ENCODE measurements around the gene UGP2. TPM values are rescaled to one million over a fixed set of nuclear protein-coding genes. Genes with fewer than 3 reads are reported as not detected.

Gene UGP2
- polyA plus RNA-seq, 3 donors, result 22.3 to 71.8 (median 49.9) TPM

DNA sequence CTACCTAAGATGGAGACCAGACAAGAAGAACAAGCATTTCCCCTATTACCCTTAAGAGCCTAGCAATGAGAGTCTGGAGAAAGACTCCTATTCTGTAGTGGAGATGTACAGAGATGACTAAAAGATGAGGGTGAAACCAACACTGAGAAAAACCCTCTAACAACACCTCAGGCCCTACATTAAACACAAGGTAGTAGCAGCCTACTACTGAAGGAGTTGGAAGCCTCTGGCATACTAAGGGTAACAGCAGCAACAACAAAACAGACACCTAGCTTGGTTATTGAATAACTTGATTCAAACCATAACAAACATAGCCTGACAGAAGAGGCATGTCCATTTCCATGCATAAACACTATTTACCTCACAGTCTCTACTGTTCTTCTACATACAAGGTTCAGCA is 60.5 kb downstream of the UGP2 start:
- Histone ChIP-seq H3K9me3 (replicated peaks in 1 of 2; ENCODE audit: control insufficient read depth in 1 of 2, insufficient read depth in 1 of 2, low read length in 2 of 2) (peaks cover 12 to 23% of the 10 kb centered on the region in 2 donors), H4K20me1 (ENCODE audit: insufficient read depth, low read length) (no peaks in the 10 kb centered on the region), H3K27me3 (ENCODE audit: control insufficient read depth in 2 of 2, insufficient read depth in 2 of 2, low read length in 2 of 2) (no peaks in the 10 kb centered on the region), H3K4me3 (replicated peaks in 1 of 3; ENCODE audit: low read depth in 2 of 3, low read length in 3 of 3) (no peak overlapping the region), H3K4me2 (replicated peaks; ENCODE audit: extremely low read depth, low read length, poor library complexity, severe bottlenecking) (no peak overlapping the region), H2AFZ (ENCODE audit: insufficient read depth, low read depth, low read length, poor library complexity, severe bottlenecking) (no peak overlapping the region), H3K27ac (ENCODE audit: low read depth in 1 of 2, low read length in 2 of 2) (no peak overlapping the region), H3K9ac (ENCODE audit: insufficient read depth, low read length, poor library complexity, severe bottlenecking) (no peak overlapping the region), H3K4me1 (ENCODE audit: control insufficient read depth in 1 of 2, insufficient read depth in 2 of 2, low read length in 2 of 2) (no peaks in the 10 kb centered on the region), H3K79me2 (ENCODE audit: insufficient read depth, low read length) (no peaks in the 10 kb centered on the region), H3K36me3 (replicated peaks in 1 of 2; ENCODE audit: control insufficient read depth in 1 of 2, insufficient read depth in 2 of 2, low read length in 2 of 2) (peaks cover 56 to 95% of the 10 kb centered on the region in 2 donors)
- TF ChIP-seq, protein P1, sequence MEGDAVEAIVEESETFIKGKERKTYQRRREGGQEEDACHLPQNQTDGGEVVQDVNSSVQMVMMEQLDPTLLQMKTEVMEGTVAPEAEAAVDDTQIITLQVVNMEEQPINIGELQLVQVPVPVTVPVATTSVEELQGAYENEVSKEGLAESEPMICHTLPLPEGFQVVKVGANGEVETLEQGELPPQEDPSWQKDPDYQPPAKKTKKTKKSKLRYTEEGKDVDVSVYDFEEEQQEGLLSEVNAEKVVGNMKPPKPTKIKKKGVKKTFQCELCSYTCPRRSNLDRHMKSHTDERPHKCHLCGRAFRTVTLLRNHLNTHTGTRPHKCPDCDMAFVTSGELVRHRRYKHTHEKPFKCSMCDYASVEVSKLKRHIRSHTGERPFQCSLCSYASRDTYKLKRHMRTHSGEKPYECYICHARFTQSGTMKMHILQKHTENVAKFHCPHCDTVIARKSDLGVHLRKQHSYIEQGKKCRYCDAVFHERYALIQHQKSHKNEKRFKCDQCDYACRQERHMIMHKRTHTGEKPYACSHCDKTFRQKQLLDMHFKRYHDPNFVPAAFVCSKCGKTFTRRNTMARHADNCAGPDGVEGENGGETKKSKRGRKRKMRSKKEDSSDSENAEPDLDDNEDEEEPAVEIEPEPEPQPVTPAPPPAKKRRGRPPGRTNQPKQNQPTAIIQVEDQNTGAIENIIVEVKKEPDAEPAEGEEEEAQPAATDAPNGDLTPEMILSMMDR (IDR thresholded peaks at IDR 0.05), result no peak
- Mint-ChIP-seq H3K27me3 (ENCODE audit: low read depth in 3 of 3) (no peaks in the 10 kb centered on the region), H3K4me3 (no peak overlapping the region), H3K4me1 (no peaks in the 10 kb centered on the region), H3K27ac (peak overlapping the region in 2 of 7 donors; percentile 19 to 50), H3K9me3 (peaks cover 12 to 37% (median 26%) of the 10 kb centered on the region in 7 donors), H3K36me3 (peaks cover 72 to 93% of the 10 kb centered on the region in 2 donors)
- intact Hi-C loops (cut with micrococcal nuclease), result no loop called here
- no peak for DNase-seq

DNA sequence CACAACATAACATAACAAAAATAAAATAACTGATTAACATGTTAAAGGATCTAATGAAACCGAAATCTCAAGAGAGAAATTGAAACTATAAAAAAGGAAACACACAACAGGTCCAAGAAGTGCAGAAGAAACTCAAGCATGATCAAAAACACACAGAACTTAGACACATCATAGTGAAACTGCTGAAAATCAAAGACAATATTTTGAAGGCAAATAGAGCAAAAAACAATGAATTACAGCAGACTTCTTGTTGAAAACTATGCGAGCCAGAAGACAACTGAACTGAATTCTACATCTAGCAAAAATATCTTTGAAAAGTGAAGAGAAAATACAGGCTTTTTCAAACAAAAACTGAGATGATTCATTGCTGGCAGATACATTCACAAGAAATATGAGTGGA is 61.3 kb downstream of the UGP2 start:
- Histone ChIP-seq H3K4me3 (replicated peaks in 1 of 3; ENCODE audit: low read depth in 2 of 3, low read length in 3 of 3) (no peak overlapping the region), H4K20me1 (ENCODE audit: insufficient read depth, low read length) (no peaks in the 10 kb centered on the region), H3K9ac (ENCODE audit: insufficient read depth, low read length, poor library complexity, severe bottlenecking) (no peak overlapping the region), H3K79me2 (ENCODE audit: insufficient read depth, low read length) (no peaks in the 10 kb centered on the region), H3K36me3 (replicated peaks in 1 of 2; ENCODE audit: control insufficient read depth in 1 of 2, insufficient read depth in 2 of 2, low read length in 2 of 2) (peaks cover 53 to 95% of the 10 kb centered on the region in 2 donors), H3K4me1 (ENCODE audit: control insufficient read depth in 1 of 2, insufficient read depth in 2 of 2, low read length in 2 of 2) (no peaks in the 10 kb centered on the region), H3K27me3 (ENCODE audit: control insufficient read depth in 2 of 2, insufficient read depth in 2 of 2, low read length in 2 of 2) (no peaks in the 10 kb centered on the region), H3K4me2 (replicated peaks; ENCODE audit: extremely low read depth, low read length, poor library complexity, severe bottlenecking) (no peak overlapping the region), H3K9me3 (replicated peaks in 1 of 2; ENCODE audit: control insufficient read depth in 1 of 2, insufficient read depth in 1 of 2, low read length in 2 of 2) (peaks cover 12 to 23% of the 10 kb centered on the region in 2 donors), H2AFZ (ENCODE audit: insufficient read depth, low read depth, low read length, poor library complexity, severe bottlenecking) (no peak overlapping the region), H3K27ac (ENCODE audit: low read depth in 1 of 2, low read length in 2 of 2) (no peak overlapping the region)
- WGBS (ENCODE audit: insufficient coverage), result no CpG with 5 or more reads among the region's 2 CpGs
- no peak for DNase-seq
- Mint-ChIP-seq H3K36me3 (peaks cover 74 to 95% of the 10 kb centered on the region in 2 donors), H3K4me3 (no peak overlapping the region), H3K27ac (no peak overlapping the region), H3K27me3 (ENCODE audit: low read depth in 3 of 3) (no peaks in the 10 kb centered on the region), H3K9me3 (peaks cover 12 to 37% (median 26%) of the 10 kb centered on the region in 7 donors), H3K4me1 (no peaks in the 10 kb centered on the region)
- TF ChIP-seq, protein P1 (IDR thresholded peaks at IDR 0.05), result no peak
- intact Hi-C loops (cut with micrococcal nuclease), result no loop called here
